ENCODE results near the gene EXOSC6.
A peak's percentile ranks its signal among the peaks of the same experiment; 100 is the strongest.
"Not testable (repeated sequence)": the region's sequence is repeated elsewhere in the genome, so short reads cannot be mapped to it uniquely, and the experiment has no call there.

EXOSC6 gene

GRCh38 chr16:70254180-70254964, 2.6 kb upstream of the EXOSC6 start:
- no peak for DNase-seq

- DNase-seq: peak; percentile 25
Measured at GRCh38 chr16:70253291-70254106, 1.8 kb upstream of the EXOSC6 start.

GRCh38 chr16:70252355-70252988, 732 bp upstream of the EXOSC6 start:
- peak; percentile 31 for DNase-seq

- DNase-seq: peak; percentile 39
Measured at GRCh38 chr16:70250748-70251628, 752 bp downstream of the EXOSC6 start.

- not testable (repeated sequence) for DNase-seq
Measured at GRCh38 chr16:70249697-70250096, 2.0 kb downstream of the EXOSC6 start.

- not testable (repeated sequence) for DNase-seq
Measured at GRCh38 chr16:70238773-70239172, 13.0 kb downstream of the EXOSC6 start.

- not testable (repeated sequence) for DNase-seq
Measured at GRCh38 chr16:70231831-70232230, 19.9 kb downstream of the EXOSC6 start.

- DNase-seq: not testable (repeated sequence)
Measured at GRCh38 chr16:70226024-70226423, 25.7 kb downstream of the EXOSC6 start.

GRCh38 chr16:70225430-70225829, 26.3 kb downstream of the EXOSC6 start:
- not testable (repeated sequence) for DNase-seq

GRCh38 chr16:70224645-70225044, 27.1 kb downstream of the EXOSC6 start:
- DNase-seq: not testable (repeated sequence)

GRCh38 chr16:70223971-70224513, 27.7 kb downstream of the EXOSC6 start:
- not testable (repeated sequence) for DNase-seq

- DNase-seq: not testable (repeated sequence)
Measured at GRCh38 chr16:70223216-70223615, 28.5 kb downstream of the EXOSC6 start.

- not testable (repeated sequence) for DNase-seq
Measured at GRCh38 chr16:70222574-70222973, 29.2 kb downstream of the EXOSC6 start.

GRCh38 chr16:70218586-70218985, 33.2 kb downstream of the EXOSC6 start:
- not testable (repeated sequence) for DNase-seq

- not testable (repeated sequence) for DNase-seq
Measured at GRCh38 chr16:70206382-70206781, 45.4 kb downstream of the EXOSC6 start.

- DNase-seq: not testable (repeated sequence)
Measured at GRCh38 chr16:70204668-70205405, 46.9 kb downstream of the EXOSC6 start.

- DNase-seq: not testable (repeated sequence)
Measured at GRCh38 chr16:70204010-70204409, 47.7 kb downstream of the EXOSC6 start.

- DNase-seq: not testable (repeated sequence)
Measured at GRCh38 chr16:70203508-70203907, 48.2 kb downstream of the EXOSC6 start.

- not testable (repeated sequence) for DNase-seq
Measured at GRCh38 chr16:70200063-70200462, 51.7 kb downstream of the EXOSC6 start.

- not testable (repeated sequence) for DNase-seq
Measured at GRCh38 chr16:70199170-70199569, 52.6 kb downstream of the EXOSC6 start.

- DNase-seq: not testable (repeated sequence)
Measured at GRCh38 chr16:70198666-70199065, 53.1 kb downstream of the EXOSC6 start.
